Inferior parietal cortex (tissue), 1 donor: ENCODE measurements around the gene YAF2.
A peak's percentile ranks its signal among the peaks of the same experiment; 100 is the strongest.

Experiments used
- DNase-seq: peaks from one replicate; pipeline ENCODE4 v3.0.0-alpha.2; 2016; ENCODE audit errors: extremely low spot score

YAF2 gene

DNA sequence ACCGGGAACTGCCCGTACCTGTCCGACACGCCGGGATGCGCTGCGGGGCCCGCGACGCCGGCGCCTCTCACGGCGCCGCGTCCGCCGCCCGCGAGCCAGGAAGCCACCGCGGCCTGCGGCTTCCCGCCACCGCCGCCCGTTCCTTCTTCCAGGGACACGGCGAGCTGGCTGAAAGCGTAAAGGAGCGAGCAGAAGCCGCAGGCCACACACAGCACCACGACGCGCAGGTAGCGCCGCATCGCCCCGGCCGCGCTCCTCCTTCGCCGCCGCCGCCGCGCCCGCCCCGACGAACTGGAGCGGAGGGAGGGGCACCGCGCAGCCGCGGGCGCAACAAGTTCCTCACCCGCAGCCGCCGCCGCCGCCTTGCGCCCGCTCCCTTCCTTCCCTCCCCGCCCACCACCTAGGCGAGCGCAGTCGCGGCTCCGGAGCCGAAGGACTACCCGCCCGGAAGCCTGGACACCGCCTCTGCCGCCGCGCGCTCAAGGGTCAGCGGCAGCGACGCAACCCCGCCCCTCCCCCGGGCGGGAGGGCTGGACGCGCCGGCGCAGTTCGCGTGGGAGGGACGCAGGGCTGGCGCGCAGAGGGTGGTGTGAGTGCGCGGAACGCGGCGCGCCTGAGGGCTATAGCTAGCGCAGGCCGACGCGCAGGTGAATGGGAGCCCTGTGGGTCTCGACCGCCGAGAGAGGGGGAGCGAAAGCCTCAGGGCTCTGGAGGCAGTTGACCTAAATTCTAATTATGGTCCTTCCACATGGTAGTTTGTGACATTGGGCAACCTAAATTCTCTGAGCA, 93.4 kb downstream of the YAF2 start, which contains the start of gene GXYLT1:
Gene GXYLT1, minus strand, starts transcription at position 467 of the 789 bp plus-strand sequence. Its CDS starts 228 bp downstream, at position 239.
- DNase-seq: peak; percentile 90

- DNase-seq: no peak
Observed at GRCh38 chr12:42144158-42144407, 94.0 kb downstream of the YAF2 start.

DNA sequence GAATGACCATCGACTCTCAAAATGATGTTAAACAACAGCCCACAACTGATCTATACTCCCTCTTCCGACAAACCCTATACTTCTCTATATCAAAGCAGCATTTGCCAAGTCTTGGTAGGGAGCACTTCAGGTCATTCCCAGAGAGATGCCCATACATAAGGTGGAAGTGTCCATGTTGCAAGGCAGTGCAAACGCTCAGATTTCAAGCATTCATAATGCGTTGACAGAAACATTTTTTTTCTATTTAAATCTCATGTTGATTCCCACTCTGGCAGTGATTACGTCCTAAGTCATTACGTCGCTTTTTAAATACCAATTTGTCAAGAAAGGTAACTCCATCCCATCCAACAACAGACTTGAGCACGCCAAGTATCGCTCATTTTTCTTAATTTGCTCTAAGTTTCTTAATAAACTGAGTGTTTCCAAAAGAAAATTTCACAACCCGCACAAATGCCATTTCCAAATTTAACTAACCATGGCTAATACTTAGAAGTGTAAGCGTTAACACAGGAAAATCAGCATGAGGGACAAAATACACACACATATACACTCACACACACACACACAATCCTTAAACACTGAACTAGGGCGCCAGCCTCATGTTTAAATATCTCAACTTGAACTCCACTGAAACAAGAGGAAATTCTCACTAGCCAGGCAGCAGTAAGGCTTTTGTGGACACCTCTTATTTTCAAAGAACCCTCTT, 94.4 kb downstream of the YAF2 start:
- no peak for DNase-seq

GRCh38 chr12:42141981-42142606, 96.0 kb downstream of the YAF2 start:
- DNase-seq: no peak

- DNase-seq: no peak
Observed at GRCh38 chr12:42140901-42141300, 97.1 kb downstream of the YAF2 start.

GRCh38 chr12:42135259-42135814, 102.7 kb downstream of the YAF2 start:
- no peak for DNase-seq

DNA sequence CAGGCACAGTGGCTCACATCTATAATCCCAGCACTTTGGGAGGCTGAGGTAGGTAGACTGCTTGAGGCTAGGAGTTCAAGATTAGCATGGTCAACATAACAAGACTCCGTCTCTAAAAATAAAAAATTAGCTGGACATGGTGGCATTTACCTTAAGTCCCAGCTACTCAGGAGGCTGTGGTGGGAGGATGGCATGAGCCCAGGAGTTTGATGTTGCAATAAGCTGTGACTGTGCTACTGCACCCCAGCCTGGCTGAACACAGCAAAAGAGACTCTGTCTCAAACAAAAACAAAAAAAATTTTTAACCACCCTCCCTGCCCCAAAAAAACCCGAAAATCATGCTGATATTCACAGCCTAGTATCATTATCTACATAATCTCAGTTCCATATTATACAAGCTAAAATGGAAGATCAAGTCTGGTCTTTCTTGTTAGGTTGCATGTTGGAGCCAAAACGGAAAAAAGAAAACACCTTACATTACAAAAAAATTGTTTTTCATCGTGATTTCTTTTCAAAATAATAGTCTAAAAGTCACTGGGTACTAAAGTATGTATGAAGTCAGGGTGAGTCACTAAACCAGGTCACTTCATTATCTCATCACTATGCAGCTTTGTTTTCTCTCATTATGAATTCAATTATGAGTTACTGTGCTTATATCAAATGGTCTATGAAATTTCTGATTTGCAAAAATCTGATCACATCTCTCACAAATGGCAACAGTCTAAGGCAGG, 107.2 kb downstream of the YAF2 start:
- no peak for DNase-seq

- DNase-seq: peak; percentile 80
Observed at GRCh38 chr12:42129595-42130204, 108.3 kb downstream of the YAF2 start.

GRCh38 chr12:42128888-42129287, 109.2 kb downstream of the YAF2 start:
- no peak for DNase-seq

DNA sequence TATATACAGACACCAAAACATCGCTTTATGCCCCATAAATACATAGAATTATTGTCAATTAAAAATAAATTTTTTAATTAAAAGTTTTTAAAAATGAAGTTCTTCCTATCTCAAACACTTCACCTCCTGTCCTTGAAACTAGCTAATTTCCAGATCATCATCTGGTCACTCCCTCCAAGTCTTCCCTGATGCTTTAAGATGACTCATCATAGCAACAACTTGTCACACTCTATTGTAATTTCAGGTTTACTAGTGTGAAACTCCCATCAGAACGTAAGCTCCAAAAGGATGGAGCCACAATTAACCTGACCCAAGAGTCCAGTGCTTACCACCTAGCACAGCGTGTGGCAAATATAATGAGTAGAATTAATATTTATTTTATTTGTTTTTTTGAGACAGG, 109.7 kb downstream of the YAF2 start:
- no peak for DNase-seq

DNA sequence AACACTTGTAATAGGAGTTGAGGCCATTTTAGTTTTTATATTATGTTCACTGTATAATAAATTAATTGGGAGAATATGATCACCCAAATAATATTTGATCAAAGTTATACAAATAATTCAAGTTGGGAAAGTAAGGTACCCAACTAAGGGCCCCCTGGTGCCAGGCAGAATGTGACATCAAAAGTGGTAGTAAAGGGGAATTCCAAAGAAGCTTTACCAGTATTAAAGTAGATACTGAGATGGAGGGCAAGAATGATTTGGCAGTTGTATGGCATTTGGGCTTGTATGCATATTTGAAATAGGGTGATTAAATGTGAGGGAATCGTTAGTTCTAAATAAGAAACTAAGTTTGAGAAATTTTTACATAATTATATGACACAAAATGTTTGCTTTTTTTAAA, 111.1 kb downstream of the YAF2 start:
- no peak for DNase-seq

DNA sequence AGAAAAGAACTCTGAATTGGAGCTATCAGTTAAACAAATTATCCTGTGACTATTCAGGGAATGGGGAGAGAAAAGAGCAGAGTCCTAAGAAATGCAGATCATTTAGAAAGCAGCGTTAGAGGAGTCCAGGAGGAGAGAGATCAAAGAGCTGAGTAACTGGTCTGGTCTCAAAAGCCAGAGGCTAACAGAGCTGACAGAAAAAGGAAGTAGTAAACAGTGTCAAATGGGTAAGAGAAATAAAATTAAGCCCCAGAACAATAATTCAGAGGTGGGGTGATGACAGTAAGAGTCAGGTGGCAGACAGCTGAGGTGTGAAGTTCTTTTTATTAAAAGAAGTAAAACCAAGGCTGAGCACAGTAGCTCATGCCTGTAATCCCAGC, 112.7 kb downstream of the YAF2 start:
- DNase-seq: no peak

DNA sequence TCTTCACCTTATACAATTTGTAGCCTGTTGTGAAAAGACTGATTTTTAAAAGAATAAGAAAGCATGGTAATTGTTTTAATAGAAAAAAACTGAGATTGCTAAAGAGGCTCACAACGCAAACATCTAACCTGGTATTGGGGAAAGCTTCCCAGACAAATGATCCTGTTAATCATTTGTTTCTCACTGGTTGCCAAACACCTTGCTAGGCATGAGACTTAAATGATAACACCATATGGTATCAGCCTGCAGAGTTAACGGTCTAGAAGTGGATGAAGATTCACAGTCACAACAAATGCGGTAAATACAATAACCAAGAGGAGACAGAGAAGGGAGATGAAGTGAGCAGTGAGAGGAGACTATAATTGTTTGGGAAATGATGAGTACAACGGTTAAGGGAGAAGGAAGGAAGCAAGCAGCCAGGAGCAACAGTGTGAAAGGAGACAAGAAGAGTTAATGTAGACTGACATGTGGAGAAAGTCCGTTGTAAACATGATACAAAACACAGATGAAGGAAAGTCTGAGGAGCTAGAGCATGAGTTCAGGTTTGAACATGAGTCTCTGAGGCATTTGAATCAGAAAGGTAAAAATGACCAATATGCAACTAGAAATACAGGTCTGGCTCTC, 113.2 kb downstream of the YAF2 start:
- DNase-seq: no peak

- no peak for DNase-seq
Observed at GRCh38 chr12:42119085-42119633, 118.9 kb downstream of the YAF2 start.

GRCh38 chr12:42118136-42118879, 119.7 kb downstream of the YAF2 start:
- DNase-seq: no peak

DNA sequence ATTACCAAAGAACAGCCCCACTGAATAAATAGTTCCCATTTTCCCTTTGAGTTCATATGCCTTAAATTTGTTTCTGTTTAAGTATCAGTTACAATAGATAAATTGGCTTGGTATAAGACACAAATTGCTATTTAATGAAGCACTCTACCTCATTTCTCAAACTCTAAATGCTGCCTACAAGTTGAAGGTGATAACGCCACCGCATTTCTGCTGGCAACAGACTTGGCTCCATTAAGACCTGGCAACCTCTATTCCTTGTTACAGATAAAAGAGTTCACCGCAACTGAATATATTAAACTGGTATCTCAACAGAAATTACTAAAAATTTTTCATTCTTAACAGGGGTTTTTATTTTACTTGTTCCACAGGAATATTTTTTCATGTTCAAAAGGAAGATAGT, 129.0 kb downstream of the YAF2 start:
- DNase-seq: no peak
